NCI-H2171 (cell line): ENCODE data around the gene CBR4.
"Not testable (repeated sequence)": the region's sequence is repeated elsewhere in the genome, so short reads cannot be mapped to it uniquely, and the experiment has no call there.

Experiments
- DNase-seq: peaks from one replicate; lab custom pipeline; 2025; lab: John Stamatoyannopoulos, UW

The CBR4 gene

DNA sequence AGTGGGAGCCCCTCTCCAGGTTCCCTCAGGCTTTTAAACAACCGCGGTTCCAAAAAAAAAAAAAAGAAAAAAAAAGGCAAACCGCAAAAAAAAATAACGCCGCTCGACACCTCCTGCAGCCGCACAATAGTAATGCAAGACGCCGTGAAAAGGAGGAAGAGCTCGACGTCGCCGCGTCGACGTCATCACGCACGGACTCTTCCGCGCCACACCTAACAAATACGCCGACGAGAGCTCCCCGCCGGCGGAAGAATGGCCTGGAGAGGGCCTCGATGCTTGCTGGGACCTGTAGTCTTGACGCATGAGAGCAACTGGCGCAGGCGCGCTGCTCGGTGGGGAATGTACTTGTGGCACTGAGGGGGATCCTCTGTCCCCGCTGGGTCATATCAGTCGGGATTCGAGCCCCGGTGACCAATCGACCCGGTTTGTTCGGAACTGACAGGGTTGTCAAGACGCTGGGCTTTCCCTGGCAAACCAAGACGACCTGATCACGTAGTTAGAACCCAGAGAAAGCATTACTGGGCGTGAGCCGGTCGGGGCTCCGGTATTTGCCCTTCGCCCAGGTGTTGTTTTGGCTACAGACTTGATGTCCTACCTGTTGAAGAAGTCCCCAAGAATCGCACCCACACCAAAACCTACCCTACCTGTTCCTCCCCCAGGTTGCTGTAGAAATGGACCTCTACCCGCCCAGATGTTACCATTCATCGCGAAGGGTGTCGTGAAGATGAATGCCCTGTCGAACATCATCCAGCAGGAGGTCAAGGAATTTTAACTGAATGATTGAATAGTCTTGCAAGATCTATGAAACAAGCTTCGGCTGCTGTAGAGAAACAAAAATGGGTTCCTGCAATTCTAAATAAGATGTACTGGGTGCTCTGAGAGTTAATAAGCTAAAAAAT is at the start of gene CBR4:
Gene CBR4, minus strand, starts transcription at position 131 of the 899 bp plus-strand sequence. CDS start 166 bp downstream, outside the sequence.
- DNase-seq = peak; percentile 82

DNA sequence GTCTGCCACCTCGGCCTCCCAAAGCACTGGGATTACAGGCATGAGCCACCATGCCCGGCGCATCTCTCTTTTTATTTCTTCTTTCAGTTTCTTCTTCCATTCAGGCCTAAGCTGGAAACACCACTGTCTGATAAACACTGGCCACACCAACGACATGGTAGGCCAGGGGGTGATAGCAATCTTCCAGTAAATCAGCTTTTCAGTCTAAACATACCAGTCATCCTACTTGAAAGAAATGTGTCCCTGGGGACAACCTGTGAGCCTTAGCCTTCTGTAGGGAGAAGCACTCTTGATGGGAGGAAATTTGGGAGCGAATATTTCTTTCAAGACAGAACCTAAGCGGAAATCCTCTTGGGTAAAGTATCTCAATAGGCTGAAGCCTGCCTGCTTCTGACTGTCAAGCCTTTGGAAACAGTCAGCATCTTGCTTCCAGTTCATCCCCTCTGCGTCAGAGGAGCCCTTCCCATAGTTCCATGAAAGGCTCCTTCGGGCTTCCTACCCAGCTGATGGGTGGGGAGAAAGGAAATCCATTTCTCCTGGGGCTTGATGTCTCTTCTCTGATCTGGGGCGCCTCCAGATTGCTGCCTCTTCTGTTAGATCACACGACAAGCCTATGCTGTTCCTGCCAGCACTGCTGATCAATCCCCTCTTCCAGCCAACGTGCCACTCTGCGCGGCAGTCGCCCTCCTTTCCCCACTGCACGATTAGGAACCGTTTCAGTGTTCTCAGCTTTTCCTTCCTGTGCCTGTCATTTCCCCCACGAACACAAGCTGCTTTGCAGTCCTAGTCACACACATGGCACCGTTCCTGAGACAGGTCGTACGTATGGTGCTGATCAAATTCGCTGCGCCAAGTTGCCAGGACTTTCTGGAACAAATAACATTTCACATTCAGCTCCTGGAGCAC is 49.5 kb upstream of the CBR4 start:
- no peak for DNase-seq

DNA sequence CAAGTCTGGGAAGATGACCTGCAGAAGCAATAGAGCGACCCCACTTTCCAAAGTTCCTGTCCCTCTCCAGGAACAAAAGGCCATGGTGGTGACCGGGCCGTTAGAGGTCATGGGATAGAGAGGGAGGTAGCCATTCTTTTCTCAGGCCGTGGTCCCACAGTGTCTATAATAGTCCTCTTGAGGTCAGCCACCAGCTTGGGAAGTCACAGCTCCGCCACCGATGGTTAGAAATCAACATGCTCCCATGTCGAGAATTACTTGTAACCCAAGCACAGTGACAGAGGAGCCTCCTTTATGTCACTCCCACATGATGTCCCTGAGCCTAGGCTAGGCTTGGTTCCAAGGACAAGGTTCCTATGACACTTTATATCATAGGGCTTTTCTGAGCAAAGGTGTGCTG is 48.3 kb upstream of the CBR4 start:
- no peak for DNase-seq

DNA sequence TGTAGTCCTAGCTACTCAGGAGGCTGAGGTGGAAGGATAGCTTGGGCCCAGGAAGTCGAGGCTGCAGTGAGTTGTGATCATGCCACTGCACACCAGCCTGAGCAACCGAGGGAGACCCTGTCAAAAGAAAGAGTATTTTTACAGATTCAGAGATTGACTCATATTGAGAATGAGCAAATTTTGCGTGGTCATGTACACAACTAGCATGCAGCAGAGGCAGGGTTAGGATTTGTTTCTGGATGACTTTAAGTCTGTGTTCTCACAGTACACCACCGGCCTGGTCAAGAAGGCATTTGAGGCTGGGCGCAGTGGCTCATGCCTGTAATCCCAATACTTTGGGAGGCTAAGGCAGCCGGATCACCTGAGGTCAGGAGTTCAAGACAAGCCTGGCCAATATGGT is 44.8 kb upstream of the CBR4 start:
- DNase-seq = no peak

DNA sequence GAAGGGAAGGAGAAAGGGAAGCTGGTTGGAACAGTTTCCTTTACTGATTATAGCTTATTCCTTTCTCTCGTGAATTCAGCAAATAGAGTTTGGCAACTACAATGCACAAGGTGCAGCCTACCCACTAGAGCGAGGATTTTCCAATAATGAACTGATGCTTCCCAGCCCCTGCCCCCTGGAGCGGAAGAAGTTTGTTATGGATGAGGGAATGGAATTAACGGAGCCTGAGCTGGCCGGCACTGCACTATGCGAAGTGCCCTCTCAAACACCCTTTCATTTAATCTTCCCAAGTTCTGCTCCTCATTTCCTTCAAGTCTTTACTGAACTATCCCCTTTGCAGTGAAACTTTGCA is 42.5 kb upstream of the CBR4 start:
- DNase-seq = no peak

DNA sequence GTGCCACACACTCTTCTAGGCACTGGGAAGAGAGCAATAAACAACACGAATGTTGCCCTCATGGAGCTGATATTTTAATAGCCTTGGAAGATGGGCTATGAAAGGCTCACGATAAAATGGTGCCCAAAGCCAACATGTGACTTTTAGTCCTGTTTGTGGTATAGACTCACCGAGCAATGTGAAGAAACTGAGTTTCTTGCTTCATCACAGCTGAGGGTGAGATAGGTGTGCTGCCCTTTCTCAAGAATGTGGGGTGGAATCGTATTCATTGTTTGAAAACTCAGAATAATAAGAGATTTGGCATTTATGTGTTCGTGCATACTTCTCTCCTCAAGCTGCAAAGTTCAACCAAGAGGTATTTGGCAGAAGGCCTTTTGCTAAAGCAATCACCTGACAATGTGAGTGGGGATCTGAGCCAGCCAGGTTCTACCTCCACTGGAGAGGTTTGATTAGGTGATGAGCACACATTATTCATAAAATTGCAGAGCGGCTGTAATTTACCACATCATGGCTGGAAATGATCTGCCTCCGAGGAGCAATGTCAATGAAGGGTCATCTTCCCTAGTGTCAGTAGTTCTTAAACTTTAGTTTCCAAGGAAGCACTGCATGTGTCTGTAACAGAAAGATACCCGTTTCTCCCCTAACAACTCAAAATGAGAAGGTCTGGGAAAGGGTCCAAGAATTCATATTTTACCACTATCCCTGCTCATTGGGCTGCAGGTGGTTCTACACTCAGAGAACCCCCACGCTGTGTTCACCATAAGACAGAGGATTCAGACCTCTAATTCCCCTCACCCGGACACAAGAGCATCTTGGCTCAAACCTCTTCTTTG is 41.9 kb upstream of the CBR4 start:
- no peak for DNase-seq

DNA sequence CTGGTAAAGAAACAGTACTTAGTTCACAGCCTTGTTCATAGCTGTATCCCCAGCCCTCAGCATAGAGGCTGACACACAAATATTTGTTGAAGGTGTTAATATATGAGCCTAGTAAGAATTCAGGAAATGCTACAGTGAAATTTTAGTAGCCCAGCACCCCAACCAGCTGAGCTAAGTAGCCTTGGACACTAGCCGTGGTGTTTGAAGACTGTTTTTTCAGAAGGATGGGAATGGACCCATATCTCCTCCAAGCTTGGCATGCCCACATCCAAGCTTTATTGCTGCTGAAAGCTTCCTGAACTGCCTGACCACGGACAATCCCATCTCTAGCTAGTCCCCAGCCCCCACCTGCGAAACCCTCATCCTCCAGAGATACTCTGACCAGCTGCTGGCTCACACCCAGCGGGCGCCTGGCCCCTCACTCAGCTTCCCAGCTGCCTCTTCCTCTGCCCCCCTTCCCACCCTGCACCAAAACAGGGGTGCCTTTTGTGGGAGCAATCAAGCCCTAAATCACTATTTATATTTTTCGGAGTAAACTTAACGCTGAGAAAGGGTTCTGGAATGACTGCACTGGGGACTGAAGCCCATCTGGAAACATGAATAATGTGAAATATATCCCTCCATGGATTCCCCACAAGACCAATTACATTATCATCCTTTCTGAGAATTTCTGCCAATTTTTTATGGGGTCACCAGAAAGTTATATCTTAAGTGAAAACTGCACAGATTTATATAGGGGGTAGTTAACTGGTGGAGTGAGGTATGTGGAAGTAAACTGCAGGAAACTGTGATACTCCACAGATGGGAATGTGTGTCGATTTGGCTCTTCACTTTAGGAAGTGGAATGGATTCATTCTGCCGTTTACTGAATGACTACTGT is 41.1 kb upstream of the CBR4 start:
- DNase-seq = no peak

DNA sequence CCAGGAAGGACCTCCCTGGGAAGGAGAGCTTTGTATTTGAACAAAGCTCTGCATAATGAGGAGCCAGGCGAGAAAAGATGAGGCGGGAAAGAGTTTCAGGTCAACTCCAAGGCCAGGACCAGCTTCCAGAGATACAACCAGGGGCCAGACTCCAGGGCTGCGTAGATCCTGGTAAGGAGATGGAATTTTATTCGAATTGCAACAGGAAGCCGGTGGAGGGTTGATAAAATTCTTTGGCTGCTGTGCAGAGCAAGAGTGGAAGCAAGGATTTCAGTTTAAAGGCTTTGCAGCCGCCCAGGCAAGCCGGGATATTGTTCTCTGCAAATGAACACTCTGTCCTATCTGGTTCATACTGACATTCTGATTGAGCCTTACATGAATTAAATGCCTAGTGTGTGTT is 40.2 kb upstream of the CBR4 start:
- no peak for DNase-seq

DNA sequence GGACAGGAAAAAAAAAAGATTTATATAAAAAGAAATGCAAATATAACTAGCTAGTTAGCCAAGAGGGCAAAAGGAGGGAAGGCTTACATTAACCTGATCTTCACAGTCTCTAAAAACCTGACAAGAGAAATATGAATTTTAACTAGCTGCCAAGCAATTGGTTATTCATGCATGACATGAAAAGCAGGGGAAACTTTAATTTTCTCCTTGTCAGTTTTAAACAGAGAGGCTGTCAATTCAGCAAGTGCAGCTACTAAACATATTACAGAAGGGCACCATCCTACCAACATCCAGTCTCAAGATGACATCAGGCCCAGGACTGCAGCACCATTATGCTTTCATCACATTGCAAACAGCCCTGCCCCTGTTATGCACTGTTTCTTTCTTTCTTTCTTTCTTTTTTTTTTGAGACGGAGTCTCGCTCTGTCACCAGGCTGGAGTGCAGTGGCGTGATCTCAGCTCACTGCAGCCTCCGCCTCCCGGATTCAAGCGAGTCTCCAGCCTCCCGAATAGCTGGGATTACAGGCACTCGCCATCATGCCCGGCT is 38.9 kb upstream of the CBR4 start:
- no peak for DNase-seq

DNA sequence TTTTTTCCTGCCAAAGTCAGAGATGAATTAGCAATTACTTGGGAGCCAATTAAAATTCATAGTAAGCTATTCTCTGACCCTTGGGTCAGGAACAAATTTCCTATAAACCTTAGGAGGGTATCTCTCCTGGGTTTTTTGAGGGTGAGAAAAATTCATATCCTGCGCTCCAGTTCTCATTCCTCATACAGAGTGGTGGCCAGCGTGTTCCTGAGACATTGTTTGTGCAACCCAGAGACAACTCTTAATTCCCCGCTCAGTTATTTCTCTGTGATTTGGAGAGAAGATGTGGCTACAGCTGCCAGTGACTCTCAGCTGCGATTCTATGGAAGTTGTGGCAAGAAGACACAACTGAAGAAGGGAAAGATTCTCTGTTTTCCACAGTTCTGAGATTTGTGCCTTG is 37.9 kb upstream of the CBR4 start:
- no peak for DNase-seq

DNA sequence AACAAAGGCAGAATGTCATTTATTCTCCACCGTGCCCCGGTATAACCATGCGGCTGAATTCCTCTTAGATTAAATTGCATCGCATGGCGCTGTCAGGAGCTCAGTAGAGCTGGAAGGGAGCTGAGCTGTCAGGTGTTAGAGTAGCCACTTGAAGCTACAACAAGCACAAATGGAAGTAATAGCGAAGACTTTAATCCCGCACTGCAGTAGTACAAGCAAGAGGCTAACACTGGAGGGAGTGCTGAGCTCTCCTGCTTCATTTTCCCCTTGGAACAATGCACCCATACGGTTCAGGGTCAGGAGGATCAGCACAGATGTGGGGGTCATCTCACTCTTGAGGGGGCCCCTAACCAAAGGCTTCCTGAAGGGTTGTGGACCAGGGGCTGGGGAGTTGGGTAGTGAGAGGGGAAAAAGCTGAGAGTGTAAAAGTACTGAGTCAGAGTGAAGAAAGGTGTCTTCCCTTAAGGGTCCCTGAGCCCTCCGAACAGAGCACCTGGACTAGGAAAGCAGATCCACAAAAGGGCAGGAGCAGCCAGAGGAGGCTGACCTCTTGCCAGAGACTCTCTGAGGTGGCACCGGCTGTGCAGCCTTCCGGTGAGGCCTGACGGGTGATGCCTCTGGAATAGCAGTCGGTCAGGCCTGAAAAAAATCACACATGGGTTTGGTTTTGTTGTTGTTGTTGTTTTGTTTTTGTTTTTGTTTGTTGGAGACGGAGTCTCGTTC is 36.0 kb upstream of the CBR4 start:
- no peak for DNase-seq

DNA sequence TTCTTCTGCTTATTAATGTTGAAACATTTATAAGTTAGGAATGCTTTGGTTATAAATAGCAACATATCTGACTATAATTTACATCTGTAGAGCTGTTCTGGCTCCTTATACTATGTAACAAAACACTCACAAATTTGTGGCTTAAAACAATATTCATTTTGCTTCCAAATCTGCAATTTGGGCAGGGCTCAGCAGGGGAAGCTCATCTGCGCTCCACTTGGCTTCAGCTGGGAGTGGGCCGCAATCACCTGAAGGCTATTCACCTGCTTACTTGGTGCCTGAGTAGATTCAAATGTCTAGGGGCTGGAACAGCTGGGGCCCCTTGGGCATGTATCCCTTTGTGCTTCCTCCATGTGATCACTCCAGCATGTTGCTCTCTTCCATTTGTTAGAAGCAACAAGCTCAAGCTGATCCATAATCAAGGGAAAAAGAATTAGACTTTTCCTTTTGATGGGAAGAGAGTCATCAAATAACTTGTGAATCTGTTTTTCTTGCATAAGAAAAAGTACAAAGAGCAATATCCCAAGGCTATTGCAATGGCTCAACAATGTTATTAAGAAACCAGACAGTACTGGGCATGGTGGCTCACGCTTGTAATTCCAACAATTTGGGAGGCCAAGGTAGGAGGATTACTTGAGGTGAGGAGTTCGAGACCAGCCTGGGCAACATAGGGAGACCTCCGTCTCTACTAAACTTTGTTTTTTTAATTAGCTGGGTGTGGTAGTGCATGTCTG is 34.8 kb upstream of the CBR4 start:
- DNase-seq = no peak

DNA sequence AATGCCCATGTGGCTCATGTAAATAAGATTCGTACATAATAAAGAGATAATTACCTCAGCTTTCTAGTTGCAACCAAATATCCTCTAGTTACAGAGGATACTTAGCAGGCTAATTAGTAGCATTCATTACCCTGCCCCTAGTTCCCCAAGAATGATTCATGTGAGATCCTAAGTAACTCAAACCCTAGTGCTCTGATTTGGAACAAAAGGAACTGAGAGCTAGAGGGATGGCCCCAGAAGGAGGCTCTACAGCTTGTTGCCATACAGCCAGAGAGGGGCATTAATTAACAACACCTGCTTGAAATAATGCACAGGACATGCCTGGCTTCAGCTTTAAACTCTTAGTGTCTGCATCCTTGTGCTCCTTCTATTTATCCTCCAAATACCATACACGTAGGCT is 32.6 kb upstream of the CBR4 start:
- no peak for DNase-seq

DNA sequence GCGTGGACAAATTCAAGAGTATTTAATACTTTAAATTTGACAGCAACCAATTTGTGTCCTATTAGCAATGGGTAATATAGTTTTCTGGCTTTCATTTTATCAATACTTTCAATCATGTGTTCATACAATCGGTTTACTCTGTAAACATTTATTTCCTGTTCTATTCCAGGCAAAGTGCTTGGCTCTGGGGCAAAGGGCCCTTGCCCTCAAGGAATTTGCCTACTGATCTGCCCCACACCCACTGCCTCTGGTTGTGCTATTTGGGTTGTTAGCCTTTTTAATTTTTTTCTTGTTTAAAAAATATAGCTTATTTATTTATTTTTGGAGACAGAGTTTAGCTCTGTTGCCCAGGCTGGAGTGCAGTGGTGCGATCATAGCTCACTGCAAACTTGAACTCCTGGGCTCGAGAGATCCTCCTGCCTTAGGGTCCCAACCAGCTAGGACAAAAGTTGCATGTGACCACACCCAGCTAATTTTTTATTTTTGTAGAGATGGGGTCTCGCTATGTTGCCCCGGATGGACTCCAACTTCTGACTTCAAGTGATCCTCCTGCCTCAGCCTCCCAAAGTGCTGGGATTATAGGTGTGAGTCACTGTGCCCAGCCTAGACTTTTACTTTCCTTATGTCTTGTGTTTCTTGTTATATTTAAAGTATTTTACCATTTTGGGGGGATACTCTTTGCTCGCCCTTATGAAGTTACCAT is 30.7 kb upstream of the CBR4 start:
- DNase-seq = no peak

DNA sequence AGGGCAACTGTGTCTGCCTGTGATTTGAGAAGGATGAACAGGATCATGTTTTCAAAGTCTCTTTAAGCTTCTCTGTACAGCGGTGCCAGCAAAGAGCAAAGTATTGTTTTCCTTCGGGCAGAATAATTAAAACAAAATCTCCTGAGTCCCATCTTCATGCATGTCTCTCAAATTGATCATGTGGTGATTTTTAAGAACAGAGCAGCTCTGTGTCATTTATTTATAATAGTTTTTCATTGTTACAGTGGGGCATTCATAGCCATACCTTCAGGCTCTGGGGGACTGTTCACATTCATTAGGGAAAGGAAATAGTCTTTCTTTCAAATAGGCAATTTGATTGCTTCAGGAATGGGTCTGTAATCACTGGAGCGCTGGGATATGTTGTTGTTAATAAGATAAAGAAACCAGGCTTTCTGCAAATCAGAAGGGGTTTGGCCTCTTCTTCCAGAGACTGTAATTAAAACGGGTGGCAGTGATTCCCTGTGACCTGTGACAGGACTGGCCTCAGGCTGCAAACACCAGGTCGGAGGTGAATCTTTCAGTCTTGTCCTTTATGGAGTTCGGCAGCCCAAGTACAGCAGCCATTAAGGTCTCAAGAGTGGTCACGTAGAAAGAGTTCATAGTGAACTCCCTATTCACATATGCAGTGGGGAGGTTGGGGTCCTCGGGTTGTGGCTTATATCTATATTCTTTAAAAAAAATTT is 29.3 kb upstream of the CBR4 start:
- no peak for DNase-seq

DNA sequence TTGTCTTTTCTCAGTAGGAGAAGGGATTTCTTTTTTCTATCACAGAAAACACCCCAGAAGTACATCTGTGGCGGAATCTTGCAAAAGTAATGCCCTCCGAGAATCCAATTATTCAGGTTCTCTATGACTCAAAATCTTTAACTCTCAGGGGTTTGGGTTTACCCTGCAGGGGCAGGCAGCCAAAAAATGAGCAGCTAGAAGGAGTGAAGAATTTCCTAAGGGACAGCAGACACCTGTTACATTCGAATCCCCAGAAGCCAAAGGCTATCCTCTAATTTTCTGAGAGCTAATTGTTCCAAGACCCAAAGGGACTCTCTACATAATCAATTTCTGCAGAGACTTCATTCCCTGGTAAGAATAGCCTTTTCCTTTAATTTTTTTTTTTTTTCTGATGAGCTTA is 27.5 kb upstream of the CBR4 start:
- DNase-seq = no peak

DNA sequence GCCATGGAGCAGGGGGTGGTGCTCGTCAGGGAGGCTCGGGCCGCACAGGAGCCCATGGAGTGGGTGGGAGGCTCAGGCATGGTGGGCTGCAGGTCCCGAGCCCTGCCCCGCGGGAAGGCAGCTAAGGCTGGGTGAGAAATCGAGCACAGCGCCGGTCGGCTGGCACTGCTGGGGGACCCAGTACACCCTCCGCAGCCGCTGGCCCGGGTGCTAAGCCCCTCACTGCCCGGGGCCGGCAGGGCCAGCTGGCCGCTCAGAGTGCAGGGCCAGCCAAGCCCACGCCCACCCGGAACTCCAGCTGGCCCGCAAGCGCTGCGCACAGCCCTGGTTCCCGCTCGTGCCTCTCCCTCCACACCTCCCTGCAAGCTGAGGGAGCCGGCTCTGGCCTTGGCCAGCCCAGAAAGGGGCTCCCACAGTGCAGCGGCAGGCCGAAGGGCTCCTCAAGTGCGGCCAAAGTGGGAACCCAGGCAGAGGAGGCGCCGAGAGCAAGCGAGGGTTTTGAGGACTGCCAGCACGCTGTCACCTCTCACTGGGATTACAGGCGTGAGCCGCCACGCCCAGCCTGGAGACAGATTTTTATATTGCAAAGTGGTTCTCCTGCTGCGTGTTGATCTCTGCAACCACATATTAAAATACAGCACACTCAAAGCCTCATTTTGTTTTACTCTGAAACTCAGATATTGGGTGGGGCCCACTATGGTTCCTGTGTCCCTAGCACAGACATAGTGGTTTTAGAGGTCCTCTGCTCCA is 26.0 kb upstream of the CBR4 start:
- not testable (repeated sequence) for DNase-seq
